GM12875 (cell line): Measurements from ENCODE around the gene RIMS1.
A peak's percentile ranks its signal among the peaks of the same experiment; 100 is the strongest.

Experiments
- H3K4me3 ChIP-seq: one replicate; pipeline ENCODE4 v1.5.1; 2011; ENCODE audit warnings: low read depth, low read length, control low read depth
- TF ChIP-seq, protein P1 (sequence below): IDR thresholded peaks from 2 replicates; pipeline ENCODE4 v1.5.1; 2011; ENCODE audit warnings: low read depth, mild to moderate bottlenecking, control low read depth, inconsistent platforms, low read length, moderate library complexity, borderline replicate concordance; ENCODE audit not compliant: insufficient read depth

The RIMS1 gene

DNA sequence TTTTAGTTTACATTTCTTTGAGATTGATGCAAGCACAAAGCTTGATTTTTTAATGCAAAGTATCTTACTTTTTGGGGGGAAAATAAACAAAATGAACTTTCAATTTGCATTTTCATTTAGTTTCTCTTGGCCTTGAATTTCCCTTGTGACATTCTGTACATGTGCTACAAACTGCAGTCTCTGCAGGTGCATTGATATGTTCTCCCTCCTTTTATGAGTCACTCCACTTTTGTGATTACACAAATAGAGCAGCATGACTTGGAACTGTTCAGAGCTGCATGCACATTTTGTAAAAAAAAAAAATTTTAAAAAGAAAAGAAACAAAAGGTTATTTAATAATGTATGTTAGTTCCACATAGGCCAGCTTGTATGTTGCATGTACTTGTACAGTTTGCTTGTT, 515.5 kb downstream of the RIMS1 start:
- H3K4me3 ChIP-seq: no peak overlapping the region
- TF ChIP-seq, protein P1, sequence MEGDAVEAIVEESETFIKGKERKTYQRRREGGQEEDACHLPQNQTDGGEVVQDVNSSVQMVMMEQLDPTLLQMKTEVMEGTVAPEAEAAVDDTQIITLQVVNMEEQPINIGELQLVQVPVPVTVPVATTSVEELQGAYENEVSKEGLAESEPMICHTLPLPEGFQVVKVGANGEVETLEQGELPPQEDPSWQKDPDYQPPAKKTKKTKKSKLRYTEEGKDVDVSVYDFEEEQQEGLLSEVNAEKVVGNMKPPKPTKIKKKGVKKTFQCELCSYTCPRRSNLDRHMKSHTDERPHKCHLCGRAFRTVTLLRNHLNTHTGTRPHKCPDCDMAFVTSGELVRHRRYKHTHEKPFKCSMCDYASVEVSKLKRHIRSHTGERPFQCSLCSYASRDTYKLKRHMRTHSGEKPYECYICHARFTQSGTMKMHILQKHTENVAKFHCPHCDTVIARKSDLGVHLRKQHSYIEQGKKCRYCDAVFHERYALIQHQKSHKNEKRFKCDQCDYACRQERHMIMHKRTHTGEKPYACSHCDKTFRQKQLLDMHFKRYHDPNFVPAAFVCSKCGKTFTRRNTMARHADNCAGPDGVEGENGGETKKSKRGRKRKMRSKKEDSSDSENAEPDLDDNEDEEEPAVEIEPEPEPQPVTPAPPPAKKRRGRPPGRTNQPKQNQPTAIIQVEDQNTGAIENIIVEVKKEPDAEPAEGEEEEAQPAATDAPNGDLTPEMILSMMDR: no peak

GRCh38 chr6:72403413-72403812, 517.1 kb downstream of the RIMS1 start:
- H3K4me3 ChIP-seq: no peak overlapping the region
- TF ChIP-seq, protein P1: no peak

DNA sequence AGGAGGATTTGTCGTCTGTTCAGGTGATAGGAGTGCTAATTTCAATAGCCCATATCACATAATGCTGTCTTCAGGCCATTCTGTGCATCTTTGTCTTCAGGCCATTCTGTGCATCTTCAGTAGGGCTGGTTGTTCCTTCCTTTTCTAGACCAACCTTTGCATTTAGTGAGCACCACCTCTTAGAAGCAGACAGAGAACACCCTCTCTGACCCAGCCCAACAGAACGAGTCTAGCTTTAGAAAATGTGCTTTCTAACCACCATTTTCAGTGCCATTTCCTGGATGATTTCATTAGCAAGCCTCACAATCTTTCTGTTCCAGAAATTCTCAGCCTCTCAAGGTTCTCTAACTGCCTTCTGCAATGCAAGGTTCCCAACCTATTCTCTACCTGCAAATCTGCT, 520.2 kb downstream of the RIMS1 start:
- no peak overlapping the region for H3K4me3 ChIP-seq
- TF ChIP-seq, protein P1: no peak

DNA sequence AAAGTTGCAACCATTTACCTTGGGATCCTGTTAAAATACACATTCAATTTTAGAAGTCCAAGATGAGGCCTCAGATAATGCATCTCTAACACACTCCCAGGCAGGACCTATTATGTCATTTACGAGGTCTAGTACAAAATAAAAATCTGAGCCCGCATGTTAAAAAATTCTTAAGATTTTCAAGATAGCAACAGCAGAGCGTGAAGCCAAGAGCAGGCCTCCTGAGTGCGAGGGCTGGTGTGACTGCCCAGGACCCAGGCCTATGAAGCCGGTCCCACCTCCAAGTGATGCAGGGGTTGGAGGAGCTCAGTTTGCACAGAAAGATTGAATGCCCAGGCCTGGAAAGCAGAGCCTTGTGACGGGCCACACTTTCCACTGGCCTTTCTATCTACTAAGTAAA, 524.4 kb downstream of the RIMS1 start:
- H3K4me3 ChIP-seq: no peak overlapping the region
- TF ChIP-seq, protein P1: no peak

DNA sequence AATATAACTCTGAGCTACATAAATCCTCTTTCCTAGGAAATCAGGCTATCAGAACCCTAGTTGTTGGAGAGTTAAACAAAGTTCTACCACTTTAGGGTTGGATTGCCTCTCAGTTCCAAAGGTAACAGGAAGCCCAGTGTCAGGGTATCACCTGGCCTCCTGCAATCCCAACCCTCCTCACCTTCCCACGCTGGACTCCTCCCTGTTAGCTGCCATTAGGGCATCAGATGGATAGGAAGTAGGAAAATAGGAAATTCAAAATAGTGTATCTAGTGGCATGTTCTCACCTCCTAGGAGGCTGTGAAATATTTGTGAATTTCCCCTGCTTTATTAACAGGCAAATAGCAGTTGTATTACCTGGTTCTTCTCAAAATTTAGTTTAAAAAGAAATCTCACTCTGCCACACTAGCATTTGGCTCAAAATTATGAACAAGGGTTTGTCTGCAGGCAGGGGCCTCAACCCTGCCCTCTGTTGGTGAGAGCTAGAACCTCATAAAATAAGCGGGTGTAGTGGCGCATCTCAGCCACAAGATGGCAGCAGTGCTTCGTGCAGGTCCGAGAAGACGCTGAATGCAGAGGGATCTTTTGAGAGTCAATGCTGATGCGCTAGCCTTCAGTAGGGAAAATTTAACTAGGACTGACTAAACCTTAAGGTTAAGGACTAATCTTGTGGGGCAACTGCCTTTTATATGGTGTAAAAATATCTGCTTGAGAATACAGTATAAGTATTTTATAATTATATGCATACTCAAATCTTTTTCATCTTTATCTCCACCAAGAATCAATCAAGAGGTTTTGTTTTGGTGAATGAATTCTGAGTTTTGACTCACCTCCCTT, 525.7 kb downstream of the RIMS1 start:
- H3K4me3 ChIP-seq: no peak overlapping the region
- TF ChIP-seq, protein P1: peak; percentile 98

DNA sequence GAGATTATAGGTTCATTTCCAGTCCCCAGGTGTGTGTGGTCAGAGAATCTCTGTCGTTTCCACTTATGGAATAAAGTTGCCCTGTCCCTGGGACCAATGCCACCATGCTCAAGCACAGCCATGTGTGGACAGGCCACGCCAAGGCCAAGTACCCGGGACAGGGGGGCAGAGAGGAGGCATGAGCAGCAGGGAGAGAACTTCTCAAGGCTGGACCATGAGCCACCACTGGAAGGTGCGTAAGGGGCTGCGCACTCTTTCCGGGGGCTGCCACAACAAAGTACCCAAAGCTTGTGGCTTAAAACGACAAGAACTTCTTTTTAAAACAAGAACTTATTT, 526.3 kb downstream of the RIMS1 start:
- H3K4me3 ChIP-seq: no peak overlapping the region
- TF ChIP-seq, protein P1: no peak

GRCh38 chr6:72413884-72414283, 527.5 kb downstream of the RIMS1 start:
- H3K4me3 ChIP-seq: no peak overlapping the region
- TF ChIP-seq, protein P1: no peak
